ENCODE measurements around the gene PAX7.
"Not testable (repeated sequence)": the region's sequence is repeated elsewhere in the genome, so short reads cannot be mapped to it uniquely, and the experiment has no call there.

PAX7 gene

GRCh38 chr1:18739408-18739807 lies 108.8 kb downstream of the PAX7 start:
- DNase-seq (ENCODE audit: low read depth, low spot score): no peak
- no peak for TF ChIP-seq CTCF (IDR thresholded peaks at IDR 0.05; ENCODE audit: low read depth, low read length)
- H3K4me3 ChIP-seq (ENCODE audit: low read depth, low read length): no peak overlapping the region
- in situ Hi-C loops (cut with HindIII; ENCODE audit: low sequenced_read_pairs): no loop called here

GRCh38 chr1:18739897-18740296 lies 109.3 kb downstream of the PAX7 start:
- DNase-seq (ENCODE audit: low read depth, low spot score): no peak
- H3K4me3 ChIP-seq (ENCODE audit: low read depth, low read length): no peak overlapping the region
- TF ChIP-seq CTCF (IDR thresholded peaks at IDR 0.05; ENCODE audit: low read depth, low read length): no peak
- in situ Hi-C loops (cut with HindIII; ENCODE audit: low sequenced_read_pairs): no loop called here

GRCh38 chr1:18740617-18741016 lies 110.0 kb downstream of the PAX7 start:
- in situ Hi-C loops (cut with HindIII; ENCODE audit: low sequenced_read_pairs): no loop called here

GRCh38 chr1:18743233-18743632 lies 112.6 kb downstream of the PAX7 start:
- H3K4me3 ChIP-seq (ENCODE audit: low read depth, low read length): no peak overlapping the region
- TF ChIP-seq CTCF (IDR thresholded peaks at IDR 0.05; ENCODE audit: low read depth, low read length): no peak
- in situ Hi-C loops (cut with HindIII; ENCODE audit: low sequenced_read_pairs): no loop called here
- no peak for DNase-seq (ENCODE audit: low read depth, low spot score)

More at GRCh38 chr1:18740617-18741016, 110.0 kb downstream of the PAX7 start:
- DNase-seq (ENCODE audit: low read depth, low spot score): no peak
- no peak for TF ChIP-seq CTCF (IDR thresholded peaks at IDR 0.05; ENCODE audit: low read depth, low read length)
- H3K4me3 ChIP-seq (ENCODE audit: low read depth, low read length): no peak overlapping the region

GRCh38 chr1:18744381-18744780 lies 113.7 kb downstream of the PAX7 start:
- in situ Hi-C loops (cut with HindIII; ENCODE audit: low sequenced_read_pairs); DNase-seq (ENCODE audit: low read depth, low spot score): not testable (repeated sequence)

GRCh38 chr1:18746981-18747380 lies 116.3 kb downstream of the PAX7 start:
- no peak for DNase-seq (ENCODE audit: low read depth, low spot score)
- no peak for TF ChIP-seq CTCF (IDR thresholded peaks at IDR 0.05; ENCODE audit: low read depth, low read length)

More at GRCh38 chr1:18744381-18744780, 113.7 kb downstream of the PAX7 start:
- H3K4me3 ChIP-seq (ENCODE audit: low read depth, low read length): not testable (repeated sequence)

GRCh38 chr1:18747671-18748070 lies 117.0 kb downstream of the PAX7 start:
- no peak for TF ChIP-seq CTCF (IDR thresholded peaks at IDR 0.05; ENCODE audit: low read depth, low read length)
- in situ Hi-C loops (cut with HindIII; ENCODE audit: low sequenced_read_pairs): no loop called here
- no peak overlapping the region for H3K4me3 ChIP-seq (ENCODE audit: low read depth, low read length)
- DNase-seq (ENCODE audit: low read depth, low spot score): no peak

More at GRCh38 chr1:18746981-18747380, 116.3 kb downstream of the PAX7 start:
- H3K4me3 ChIP-seq (ENCODE audit: low read depth, low read length): no peak overlapping the region
- in situ Hi-C loops (cut with HindIII; ENCODE audit: low sequenced_read_pairs): no loop called here
